ENCODE results near the gene CAPN15. TPM values are rescaled to one million over a fixed set of nuclear protein-coding genes. Genes with fewer than 3 reads are reported as not detected.

CAPN15 gene
- total and polyA plus RNA-seq, 3 donors from 2014 or later, result 48.0 to 115 (median 108) TPM

GRCh38 chr16:549544-550263 is 22.2 kb downstream of the CAPN15 start:
- WGBS, 2 donors, result 94 to 96% methylated on average over 40 to 50 of the region's 54 CpGs
- TF ChIP-seq POLR2A (IDR thresholded peaks at IDR 0.05) (no peak), CTCF (IDR thresholded peaks at IDR 0.05) (no peak)
- intact Hi-C loops (cut with DNase I; ENCODE audit: low total_unique reads), result no loop called here
- Histone ChIP-seq H3K9me3 (no peaks in the 10 kb centered on the region), H3K4me3 (no peak overlapping the region), H3K36me3 (ENCODE audit: low read depth, missing control alignments) (no peaks in the 10 kb centered on the region), H3K27ac (no peak overlapping the region), H3K4me1 (no peaks in the 10 kb centered on the region), H3K27me3 (no peaks in the 10 kb centered on the region)
- no peak for DNase-seq

GRCh38 chr16:551210-551609 is 23.7 kb downstream of the CAPN15 start:
- intact Hi-C loops (cut with DNase I; ENCODE audit: low total_unique reads), result no loop called here
- no peak for DNase-seq

GRCh38 chr16:552171-552570 is 24.7 kb downstream of the CAPN15 start:
- intact Hi-C loops (cut with DNase I; ENCODE audit: low total_unique reads), result no loop called here
- Histone ChIP-seq H3K4me1 (no peaks in the 10 kb centered on the region), H3K9me3 (no peaks in the 10 kb centered on the region), H3K27ac (no peak overlapping the region), H3K36me3 (ENCODE audit: low read depth, missing control alignments) (no peaks in the 10 kb centered on the region), H3K4me3 (no peak overlapping the region), H3K27me3 (no peaks in the 10 kb centered on the region)
- TF ChIP-seq CTCF (IDR thresholded peaks at IDR 0.05), result no peak
- no peak for TF ChIP-seq POLR2A (IDR thresholded peaks at IDR 0.05)
- no peak for DNase-seq
- 97% methylated on average over 15 to 35 of the region's 35 CpGs for WGBS, 2 donors

More at GRCh38 chr16:551210-551609, 23.7 kb downstream of the CAPN15 start:
- Histone ChIP-seq H3K4me3 (no peak overlapping the region), H3K27me3 (no peaks in the 10 kb centered on the region), H3K9me3 (no peaks in the 10 kb centered on the region), H3K36me3 (ENCODE audit: low read depth, missing control alignments) (no peaks in the 10 kb centered on the region), H3K4me1 (no peaks in the 10 kb centered on the region), H3K27ac (no peak overlapping the region)
- WGBS, 2 donors, result 95 to 98% methylated on average over 13 to 26 of the region's 28 CpGs
- TF ChIP-seq POLR2A (IDR thresholded peaks at IDR 0.05) (no peak), CTCF (IDR thresholded peaks at IDR 0.05) (no peak)

- no peaks in the 10 kb centered on the region for H3K27me3 ChIP-seq
- no peak overlapping the region for H3K27ac ChIP-seq
- WGBS, 2 donors, result 94% methylated on average over 32 of the region's 33 CpGs; no CpG with 5 or more reads in 1 of the 2 donors
- H3K9me3 ChIP-seq, result no peaks in the 10 kb centered on the region
- DNase-seq, result no peak
- peaks cover 2% of the 10 kb centered on the region for H3K4me1 ChIP-seq
- H3K4me3 ChIP-seq, result no peak overlapping the region
- intact Hi-C loops (cut with DNase I; ENCODE audit: low total_unique reads), result no loop called here
- no peak for TF ChIP-seq POLR2A (IDR thresholded peaks at IDR 0.05)
- no peak for TF ChIP-seq CTCF (IDR thresholded peaks at IDR 0.05)
- no peaks in the 10 kb centered on the region for H3K36me3 ChIP-seq (ENCODE audit: low read depth, missing control alignments)
Measured at GRCh38 chr16:553601-554296, 26.2 kb downstream of the CAPN15 start.

Measured in testis (tissue), 3 donors.